GM18526 (cell line): ENCODE results near the gene CNKSR3.

Experiments used
- POLR2A ChIP-seq: IDR thresholded peaks from 3 replicates; pipeline ENCODE4 v1.6.1; 2011; ENCODE audit not compliant: insufficient read length; ENCODE audit errors: extremely low read depth

The CNKSR3 gene

GRCh38 chr6:154434662-154435061 is 75.8 kb downstream of the CNKSR3 start:
- no peak for TF ChIP-seq POLR2A

- TF ChIP-seq POLR2A: no peak
Measured at GRCh38 chr6:154433477-154434241, 76.8 kb downstream of the CNKSR3 start.

GRCh38 chr6:154432533-154433476 is 77.7 kb downstream of the CNKSR3 start:
- TF ChIP-seq POLR2A: no peak

- TF ChIP-seq POLR2A: no peak
Measured at GRCh38 chr6:154430481-154430919, 80.0 kb downstream of the CNKSR3 start.

GRCh38 chr6:154429711-154430110 is 80.8 kb downstream of the CNKSR3 start:
- TF ChIP-seq POLR2A: no peak

GRCh38 chr6:154428897-154429296 is 81.6 kb downstream of the CNKSR3 start:
- TF ChIP-seq POLR2A: no peak

- TF ChIP-seq POLR2A: no peak
Measured at GRCh38 chr6:154427446-154427845, 83.0 kb downstream of the CNKSR3 start.

GRCh38 chr6:154426997-154427396 is 83.5 kb downstream of the CNKSR3 start:
- TF ChIP-seq POLR2A: no peak

- no peak for TF ChIP-seq POLR2A
Measured at GRCh38 chr6:154425034-154425433, 85.5 kb downstream of the CNKSR3 start.

- TF ChIP-seq POLR2A: no peak
Measured at GRCh38 chr6:154414021-154414813, 96.3 kb downstream of the CNKSR3 start.

- TF ChIP-seq POLR2A: no peak
Measured at GRCh38 chr6:154412106-154412820, 98.2 kb downstream of the CNKSR3 start.

- no peak for TF ChIP-seq POLR2A
Measured at GRCh38 chr6:154411076-154411475, 99.4 kb downstream of the CNKSR3 start.

GRCh38 chr6:154410619-154411072 is 99.8 kb downstream of the CNKSR3 start:
- no peak for TF ChIP-seq POLR2A

GRCh38 chr6:154408891-154409500 is 101.5 kb downstream of the CNKSR3 start:
- no peak for TF ChIP-seq POLR2A
